ENCODE measurements around the gene FBXL15. TPM values are rescaled to one million over a fixed set of nuclear protein-coding genes. Genes with fewer than 3 reads are reported as not detected.

The FBXL15 gene
- total and polyA plus RNA-seq, 2 of the 13 experiments (the other 11 are each of a cell fraction or from before 2014, with no cell fraction given), result 4.3 to 8.3 TPM

GRCh38 chr10:102419269-102420180 is 1.1 kb upstream of the FBXL15 start (continued):
- TF ChIP-seq ZBTB40 (IDR thresholded peaks at IDR 0.05) (no peak), ZBTB40 (CRISPR knock-in tag; IDR thresholded peaks at IDR 0.05) (no peak), ZNF354B (CRISPR knock-in tag; IDR thresholded peaks at IDR 0.05) (0 out of 2 replicates have a peak, but pooled peaks have one; percentile 48), KLF16 (CRISPR knock-in tag; IDR thresholded peaks at IDR 0.05) (peak in 1 of 2 experiments; percentile 56; a peak in 1 of 4 replicates), ZNF567 (CRISPR knock-in tag; IDR thresholded peaks at IDR 0.05; ENCODE audit: borderline replicate concordance) (no peak), ZNF775 (CRISPR knock-in tag; IDR thresholded peaks at IDR 0.05; ENCODE audit: borderline replicate concordance) (no peak), YEATS2 (CRISPR knock-in tag; IDR thresholded peaks at IDR 0.05; ENCODE audit: borderline replicate concordance) (peak; percentile 35; the same call in 1 of the 2 replicates), TFAP4 (IDR thresholded peaks at IDR 0.05; ENCODE audit: borderline replicate concordance, low read depth) (no peak; the same call in 1 of the 2 replicates), HCFC1 (IDR thresholded peaks at IDR 0.05; ENCODE audit: low read depth, low read length) (no peak), ZBTB34 (CRISPR knock-in tag; IDR thresholded peaks at IDR 0.05) (no peak), BCL6 (CRISPR knock-in tag; IDR thresholded peaks at IDR 0.05) (no peak; the same call in 1 of the 2 replicates), LCORL (IDR thresholded peaks at IDR 0.05) (no peak), LCORL (CRISPR knock-in tag; IDR thresholded peaks at IDR 0.05) (no peak), CREB3 (CRISPR knock-in tag; IDR thresholded peaks at IDR 0.05) (peak; percentile 80; the same call in 1 of the 2 replicates), JARID2 (CRISPR knock-in tag; IDR thresholded peaks at IDR 0.05; ENCODE audit: insufficient replicate concordance) (no peak), ZNF557 (CRISPR knock-in tag; IDR thresholded peaks at IDR 0.05) (peak; percentile 71; the same call in 1 of the 2 replicates)

Measured in HepG2 (cell line).